HepG2 (cell line): ENCODE measurements around the gene TAB2. TPM values are rescaled to one million over a fixed set of nuclear protein-coding genes. Genes with fewer than 3 reads are reported as not detected.

Source experiments
- ATAC-seq: fragments of 200-7000 bp; cut with Tn5 transposase; 3 replicates; pipeline ENCODE4 v1.9.1; 2020; ENCODE audit warnings: mild to moderate bottlenecking, moderate library complexity
- BruUV-seq: library from RNA; stranded (reverse); fragments of 400-500 nt; replicated peaks from 2 replicates; lab custom pipeline; 2021; lab: Mats Ljungman, UMichigan
- CTCF ChIA-PET: fragments of 300-600 bp; formaldehyde crosslinking; extraction: SDS; loops from one replicate; lab custom pipeline; 2021; ENCODE audit warnings: low total read pairs, inconsistent platforms, low intra/inter-chr PET ratio; lab: Yijun Ruan, JAX
- POLR2A ChIA-PET: fragments of 350-600 bp; sonication (Branson Sonifier 250); formaldehyde crosslinking; loops from one replicate; lab custom pipeline; 2020; ENCODE audit warnings: antibody characterized with exemption, inconsistent platforms; lab: Yijun Ruan, JAX
- DNase-seq: peaks from one replicate; pipeline ENCODE4 v3.0.0-alpha.2; 2015; ENCODE audit warnings: low spot score
- FAIRE-seq: peaks from 3 replicates; lab custom pipeline; 2011; peaks lifted over from hg19 to GRCh38; lab: Jason Lieb, UNC
- H2AFZ ChIP-seq: one replicate; pipeline ENCODE4 v1.6.1; 2011; ENCODE audit warnings: low read length, inconsistent platforms
- H3K27ac ChIP-seq: fragments of 300-600 bp; 3 replicates; pipeline ENCODE4 v1.8.0; 2011; ENCODE audit warnings: mixed run types, mild to moderate bottlenecking, mixed read lengths, low read length, inconsistent platforms; ENCODE audit not compliant: insufficient read depth; ENCODE audit errors: extremely low read length
- H3K27me3 ChIP-seq, 2 experiments: fragments of 200-600 bp in 1 of 2; 2 replicates in 1 of 2; 3 replicates in 1 of 2; pipeline versions ENCODE4 v1.6.0 to v1.8.0; 2011; ENCODE audit warnings: low read length in 2 of 2, mild to moderate bottlenecking in 2 of 2, moderate library complexity in 2 of 2, inconsistent platforms in 1 of 2; ENCODE audit not compliant: insufficient read depth in 2 of 2, control insufficient read depth in 1 of 2
- H3K36me3 ChIP-seq, 2 experiments: fragments of 200-600 bp in 1 of 2; replicated peaks in 1 of 2; 2 replicates in 1 of 2; 3 replicates in 1 of 2; pipeline versions ENCODE4 v1.5.1 to v1.8.0; 2011; ENCODE audit warnings: low read length in 2 of 2, inconsistent platforms in 1 of 2; ENCODE audit not compliant: insufficient read depth in 2 of 2, control insufficient read depth in 1 of 2
- H3K4me1 ChIP-seq: 2 replicates; pipeline ENCODE4 v1.5.1; 2012; ENCODE audit warnings: low read length, inconsistent platforms; ENCODE audit not compliant: insufficient read depth
- H3K4me2 ChIP-seq: 2 replicates; pipeline ENCODE4 v1.6.0; 2011; ENCODE audit warnings: low read depth, low read length, inconsistent platforms
- H3K4me3 ChIP-seq, 3 experiments: fragments of 200-600 bp in 1 of 3; sonication (generic), shearing (Covaris generic) in 1 of 3; replicated peaks in 1 of 3; 2 replicates each; pipeline ENCODE4 v1.5.1; 2011 to 2016; ENCODE audit warnings: low read length in 3 of 3, inconsistent platforms in 2 of 3, low read depth in 2 of 3, mild to moderate bottlenecking in 2 of 3, control low read depth in 1 of 3, mixed read lengths in 1 of 3; ENCODE audit not compliant: insufficient read depth in 1 of 3
- H3K79me2 ChIP-seq: one replicate; pipeline ENCODE4 v1.6.1; 2011; ENCODE audit warnings: low read length, inconsistent platforms; ENCODE audit not compliant: insufficient read depth
- H3K9ac ChIP-seq: 2 replicates; pipeline ENCODE4 v1.6.0; 2011; ENCODE audit warnings: mild to moderate bottlenecking, low read depth, low read length, inconsistent platforms; ENCODE audit not compliant: insufficient read depth
- H3K9me3 ChIP-seq: 2 replicates; pipeline ENCODE4 v1.5.1; 2012; ENCODE audit warnings: mild to moderate bottlenecking, low read length
- H4K20me1 ChIP-seq: 2 replicates; pipeline ENCODE4 v1.6.0; 2011; ENCODE audit warnings: inconsistent platforms, mild to moderate bottlenecking, low read length, moderate library complexity; ENCODE audit not compliant: insufficient read depth
- GPN1 ChIP-seq: sonication (generic); formaldehyde crosslinking; IDR thresholded peaks from 2 replicates; pipeline ENCODE4 v1.5.1; 2020; ENCODE audit warnings: missing genetic modification reagents, borderline replicate concordance
- MAFK ChIP-seq, 2 experiments: IDR thresholded peaks in 1 of 2; conservative IDR thresholded peaks in 1 of 2; 2 replicates each; pipeline ENCODE4 v1.6.1; 2011; ENCODE audit warnings: improper control_type of control experiment in 2 of 2, low read length in 2 of 2
- PAX8 ChIP-seq: sonication (generic); formaldehyde crosslinking; IDR thresholded peaks from 2 replicates; pipeline ENCODE4 v1.8.0; 2022; ENCODE audit warnings: mild to moderate bottlenecking, missing genetic modification reagents, borderline replicate concordance
- RCOR2 ChIP-seq: IDR thresholded peaks from 2 replicates; pipeline ENCODE4 v1.6.1; 2016; ENCODE audit warnings: missing biosample characterization, missing genetic modification reagents
- YEATS4 ChIP-seq: sonication (generic); formaldehyde crosslinking; IDR thresholded peaks from 2 replicates; pipeline ENCODE4 v1.4.0; 2020; ENCODE audit warnings: missing genetic modification reagents, borderline replicate concordance
- ZIK1 ChIP-seq: sonication (generic); formaldehyde crosslinking; IDR thresholded peaks from 2 replicates; pipeline ENCODE4 v1.5.0; 2020; ENCODE audit warnings: mild to moderate bottlenecking, low read depth, missing genetic modification reagents, borderline replicate concordance
- ZNF124 ChIP-seq: sonication (generic); formaldehyde crosslinking; IDR thresholded peaks from 2 replicates; pipeline ENCODE4 v1.4.0; 2020; ENCODE audit warnings: missing genetic modification reagents
- ZNF775 ChIP-seq: sonication (generic); formaldehyde crosslinking; IDR thresholded peaks from 2 replicates; pipeline ENCODE4 v1.4.0; 2020; ENCODE audit warnings: missing genetic modification reagents, mild to moderate bottlenecking, moderate library complexity, borderline replicate concordance
- ZSCAN5A ChIP-seq: sonication (generic); formaldehyde crosslinking; IDR thresholded peaks from 2 replicates; pipeline ENCODE4 v1.8.0; 2022; ENCODE audit warnings: mild to moderate bottlenecking, missing genetic modification reagents, borderline replicate concordance
- WGBS: methylation state at CpG from one replicate; pipeline ENCODE4 v1.1.6; 2017; ENCODE audit warnings: low lambda C conversion rate; 5-methylcytosine and 5-hydroxymethylcytosine counted together
- in situ Hi-C: cut with HindIII; loops from 2 replicates; pipeline ENCODE4 v1.10.0; 2017; ENCODE audit warnings: low pct_unique_long_range_greater_than_20kb; ENCODE audit not compliant: extremely low pct_ligation_motif_present
- intact Hi-C: fragments of 100-400 bp; cut with micrococcal nuclease; formaldehyde crosslinking; loops from one replicate; pipeline ENCODE4 v1.10.0; 2022; ENCODE audit not compliant: unreplicated experiment
- polyA plus RNA-seq, 8 experiments: library from polyadenylated mRNA; depleted of rRNA in 3 of 8; stranded (reverse) in 7 of 8; unstranded in 1 of 8; fragments of >200 nt; fragmentation: Illumina TruSeq in 4 of 8; extraction: Trizol in 4 of 8; gene quantifications; 2 replicates each; pipeline versions ENCODE4 v1.2.1 to v1.2.3, GENCODE V29; 2011 to 2016; ENCODE audit warnings: low read depth in 4 of 8, missing spikeins in 1 of 8, mixed read lengths in 1 of 8; ENCODE audit not compliant: insufficient read depth in 1 of 8
- total RNA-seq, 5 experiments: library from RNA; depleted of rRNA; stranded (reverse); fragments of >200 nt; fragmentation: Illumina TruSeq; extraction: Trizol; gene quantifications; 2 replicates each; pipeline ENCODE4 v1.2.3, GENCODE V29; 2016; ENCODE audit warnings: low read depth in 1 of 5
- TF ChIP-seq, protein P1 (sequence below): sonication (generic); formaldehyde crosslinking; IDR thresholded peaks from 2 replicates; pipeline ENCODE4 v1.4.0; 2020; ENCODE audit warnings: missing genetic modification reagents

Gene TAB2
- total and polyA plus RNA-seq, 2 of the 13 experiments (the other 11 are each of a cell fraction or from before 2014, with no cell fraction given) = 23.7 to 50.2 TPM

GRCh38 chr6:149414009-149414408, 96.5 kb downstream of the TAB2 start (continued):
- TF ChIP-seq YEATS4 (CRISPR knock-in tag) = no peak
- TF ChIP-seq, protein P1, sequence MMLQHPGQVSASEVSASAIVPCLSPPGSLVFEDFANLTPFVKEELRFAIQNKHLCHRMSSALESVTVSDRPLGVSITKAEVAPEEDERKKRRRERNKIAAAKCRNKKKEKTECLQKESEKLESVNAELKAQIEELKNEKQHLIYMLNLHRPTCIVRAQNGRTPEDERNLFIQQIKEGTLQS (CRISPR knock-in tag) = no peak
- TF ChIP-seq ZNF775 (CRISPR knock-in tag) = no peak
- TF ChIP-seq ZNF124 (CRISPR knock-in tag) = no peak
- TF ChIP-seq, all 625 proteins: peak for 0

GRCh38 chr6:149414821-149415220, 97.3 kb downstream of the TAB2 start:
- Histone ChIP-seq H3K27me3 (no peaks in the 10 kb centered on the region; a peak in 1 of 5 replicates), H3K9me3 (no peaks in the 10 kb centered on the region), H3K4me3 (no peak overlapping the region), H3K27ac (no peak overlapping the region), H3K9ac (no peak overlapping the region), H3K4me2 (no peak overlapping the region), H2AFZ (no peak overlapping the region), H4K20me1 (no peaks in the 10 kb centered on the region), H3K36me3 (peaks cover 2 to 9% of the 10 kb centered on the region in 2 experiments; a peak in 3 of 5 replicates), H3K79me2 (no peaks in the 10 kb centered on the region), H3K4me1 (no peaks in the 10 kb centered on the region)
- ChIA-PET POLR2A (no interaction called here), CTCF (no interaction called here)
- intact Hi-C loops = no loop called here
- DNase-seq (no peak), ATAC-seq (no peak), FAIRE-seq (no peak)
- 85% methylated on average over 4 of the region's 4 CpGs for WGBS
- in situ Hi-C loops = no loop called here
- no TSS peak for BruUV-seq
- TF ChIP-seq MAFK (conservative IDR thresholded peaks at IDR 0.05 in 1 of 2, IDR thresholded peaks at IDR 0.05 in 1 of 2; ENCODE audit: low read length in 2 of 2) = peak in 1 of 2 experiments; percentile 29; a peak in 1 of 4 replicates
- TF ChIP-seq ZIK1 (CRISPR knock-in tag) = no peak
- TF ChIP-seq ZSCAN5A (CRISPR knock-in tag) = no peak
- no peak for TF ChIP-seq GPN1 (CRISPR knock-in tag)
- TF ChIP-seq RCOR2 (CRISPR knock-in tag) = no peak
- no peak for TF ChIP-seq PAX8
